ENCODE measurements around the gene SUSD5. TPM values are rescaled to one million over a fixed set of nuclear protein-coding genes. Genes with fewer than 3 reads are reported as not detected.

The SUSD5 gene
- total RNA-seq, 1 experiment from 2014 or later: 4.9 TPM

DNA sequence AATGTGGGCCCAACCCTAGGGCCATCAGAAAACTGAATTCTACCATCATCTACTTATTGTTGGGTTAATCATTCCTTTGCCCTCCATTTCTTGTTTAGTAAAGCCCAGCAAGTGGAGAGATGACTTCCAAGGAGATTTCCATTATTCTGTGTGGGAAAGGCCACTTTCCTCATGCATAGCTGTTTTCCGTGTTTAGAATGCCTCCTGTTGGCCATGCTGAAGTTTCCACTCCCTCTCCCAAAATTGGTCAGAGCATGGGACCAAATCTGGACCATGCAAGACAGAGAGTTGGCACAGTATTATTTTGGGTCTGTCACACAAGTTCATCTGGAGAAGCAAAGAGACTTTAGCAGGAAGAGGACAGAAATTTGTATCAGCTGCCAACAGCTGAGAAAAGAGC is 15.3 kb upstream of the SUSD5 start:
- no peaks in the 10 kb centered on the region for H3K79me1 ChIP-seq (ENCODE audit: insufficient read depth, low read depth, low read length, poor library complexity, severe bottlenecking)
- no peak overlapping the region for H4K91ac ChIP-seq (ENCODE audit: insufficient read length, low read depth, low read length)
- peaks cover 0 to 4% of the 10 kb centered on the region in 2 experiments; a peak in 2 of 4 replicates for H3K4me1 Mint-ChIP-seq
- H2AFZ ChIP-seq (ENCODE audit: low read length): no peak overlapping the region
- no peak overlapping the region for H3K14ac ChIP-seq (ENCODE audit: insufficient read depth, low read length)
- H4K5ac ChIP-seq (ENCODE audit: insufficient read length, low read depth, low read length): no peak overlapping the region
- no CpG with 5 or more reads among the region's 1 CpG for WGBS (ENCODE audit: extremely low coverage, insufficient read length, low lambda C conversion rate)
- no peak overlapping the region for H3K23ac ChIP-seq (ENCODE audit: insufficient read length, low read depth, low read length)
- H2BK20ac ChIP-seq (ENCODE audit: low read depth, low read length, poor library complexity, severe bottlenecking): no peak overlapping the region
- no peak overlapping the region for H3T11ph ChIP-seq (ENCODE audit: low read length)
- H2AK5ac ChIP-seq (ENCODE audit: insufficient read length, low read length): no peak overlapping the region
- H2BK12ac ChIP-seq (ENCODE audit: insufficient read length, low read depth, low read length): no peak overlapping the region
- H3K23me2 ChIP-seq (ENCODE audit: insufficient read length, low read depth, low read length, poor library complexity, severe bottlenecking): no peaks in the 10 kb centered on the region
- TF ChIP-seq, protein P1, sequence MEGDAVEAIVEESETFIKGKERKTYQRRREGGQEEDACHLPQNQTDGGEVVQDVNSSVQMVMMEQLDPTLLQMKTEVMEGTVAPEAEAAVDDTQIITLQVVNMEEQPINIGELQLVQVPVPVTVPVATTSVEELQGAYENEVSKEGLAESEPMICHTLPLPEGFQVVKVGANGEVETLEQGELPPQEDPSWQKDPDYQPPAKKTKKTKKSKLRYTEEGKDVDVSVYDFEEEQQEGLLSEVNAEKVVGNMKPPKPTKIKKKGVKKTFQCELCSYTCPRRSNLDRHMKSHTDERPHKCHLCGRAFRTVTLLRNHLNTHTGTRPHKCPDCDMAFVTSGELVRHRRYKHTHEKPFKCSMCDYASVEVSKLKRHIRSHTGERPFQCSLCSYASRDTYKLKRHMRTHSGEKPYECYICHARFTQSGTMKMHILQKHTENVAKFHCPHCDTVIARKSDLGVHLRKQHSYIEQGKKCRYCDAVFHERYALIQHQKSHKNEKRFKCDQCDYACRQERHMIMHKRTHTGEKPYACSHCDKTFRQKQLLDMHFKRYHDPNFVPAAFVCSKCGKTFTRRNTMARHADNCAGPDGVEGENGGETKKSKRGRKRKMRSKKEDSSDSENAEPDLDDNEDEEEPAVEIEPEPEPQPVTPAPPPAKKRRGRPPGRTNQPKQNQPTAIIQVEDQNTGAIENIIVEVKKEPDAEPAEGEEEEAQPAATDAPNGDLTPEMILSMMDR (conservative IDR thresholded peaks at IDR 0.05): no peak
- H3K4me2 ChIP-seq (ENCODE audit: insufficient read depth, insufficient read length, low read length): no peak overlapping the region
- no peak overlapping the region for H2BK15ac ChIP-seq (ENCODE audit: low read depth, low read length)
- no peaks in the 10 kb centered on the region for H3K4me1 ChIP-seq (ENCODE audit: insufficient read depth, low read length)
- no peak overlapping the region for H3K4ac ChIP-seq (ENCODE audit: low read depth, low read length)
- H3K9ac ChIP-seq (ENCODE audit: extremely low read depth, insufficient read length, low read length): no peak overlapping the region
- H2BK120ac ChIP-seq (ENCODE audit: low read depth, low read length, poor library complexity, severe bottlenecking): no peak overlapping the region
- H3K9me3 ChIP-seq (ENCODE audit: control insufficient read depth, low read depth, low read length): no peaks in the 10 kb centered on the region
- H3K56ac ChIP-seq (ENCODE audit: insufficient read length, low read depth, low read length): no peak overlapping the region
- no peak for DNase-seq
- no peaks in the 10 kb centered on the region for H3K79me2 ChIP-seq (ENCODE audit: insufficient read depth, low read length)
- no peak overlapping the region for H2BK5ac ChIP-seq (ENCODE audit: insufficient read length, low read length)
- no peaks in the 10 kb centered on the region for H3K27me3 Mint-ChIP-seq (ENCODE audit: low read depth)
- no peak overlapping the region for H4K8ac ChIP-seq (replicated peaks; ENCODE audit: insufficient read length, low read depth, low read length)
- H3K9me3 Mint-ChIP-seq: peaks cover 1 to 4% of the 10 kb centered on the region in 2 experiments; a peak in 3 of 5 replicates
- H3K36me3 Mint-ChIP-seq (ENCODE audit: insufficient read depth in 1 of 3, low read depth in 3 of 3): 0 out of 7 replicates have a peak, but pooled peaks cover 0 to 2% (median 0%) of the 10 kb centered on the region in 3 experiments
- H3K27ac Mint-ChIP-seq: no peak overlapping the region
- no peaks in the 10 kb centered on the region for H3K27me3 ChIP-seq (ENCODE audit: insufficient read depth, low read length)
- no peak overlapping the region for H3K27ac ChIP-seq (ENCODE audit: insufficient read length, low read depth, low read length)
- H4K20me1 ChIP-seq (ENCODE audit: control insufficient read depth, insufficient read depth, insufficient read length): no peaks in the 10 kb centered on the region
- no peak overlapping the region for H3K18ac ChIP-seq (ENCODE audit: insufficient read length, low read depth, low read length)
- H3K4me3 Mint-ChIP-seq: no peak overlapping the region
